Loucy (cell line): Measurements from ENCODE around the gene SGMS2.

Source experiments
- H2AFZ ChIP-seq: fragments of 200-600 bp; sonication (generic); 2 replicates; pipeline ENCODE4 v1.6.0; 2016; ENCODE audit warnings: antibody characterized with exemption, mild to moderate bottlenecking, low read length, moderate library complexity
- H3F3A ChIP-seq: fragments of 200-600 bp; 2 replicates; pipeline ENCODE4 v1.6.0; 2016; ENCODE audit warnings: antibody characterized with exemption, low read depth, mild to moderate bottlenecking
- H3K27me3 ChIP-seq: fragments of 200-600 bp; sonication (generic); 2 replicates; pipeline ENCODE4 v1.6.1; 2014; ENCODE audit warnings: low read length, mild to moderate bottlenecking; ENCODE audit not compliant: insufficient read depth, poor library complexity, severe bottlenecking
- H3K36me3 ChIP-seq: fragments of 200-600 bp; sonication (generic); 2 replicates; pipeline ENCODE4 v1.6.1; 2016; ENCODE audit warnings: low read length; ENCODE audit not compliant: insufficient read depth
- H3K4me1 ChIP-seq: fragments of 200-600 bp; sonication (generic); 2 replicates; pipeline ENCODE4 v1.5.1; 2014; ENCODE audit warnings: low read length, mild to moderate bottlenecking; ENCODE audit not compliant: insufficient read depth, poor library complexity, severe bottlenecking
- H3K4me2 ChIP-seq: fragments of 200-600 bp; sonication (generic); 2 replicates; pipeline ENCODE4 v1.6.0; 2014; ENCODE audit warnings: antibody characterized with exemption, low read length, low read depth, mild to moderate bottlenecking; ENCODE audit not compliant: poor library complexity, severe bottlenecking
- H3K4me3 ChIP-seq: fragments of 200-600 bp; sonication (generic); 2 replicates; pipeline ENCODE4 v1.5.1; 2014; ENCODE audit warnings: low read length, mild to moderate bottlenecking, mixed read lengths; ENCODE audit not compliant: poor library complexity, severe bottlenecking
- H3K79me2 ChIP-seq: fragments of 200-600 bp; sonication (generic); 2 replicates; pipeline ENCODE4 v1.6.1; 2014; ENCODE audit warnings: low read length; ENCODE audit not compliant: insufficient read depth
- H3K9ac ChIP-seq: fragments of 200-600 bp; sonication (generic); 2 replicates; pipeline ENCODE4 v1.6.0; 2014; ENCODE audit warnings: mild to moderate bottlenecking, low read depth, low read length, moderate library complexity; ENCODE audit not compliant: poor library complexity, severe bottlenecking
- H3K9me2 ChIP-seq: fragments of 200-600 bp; sonication (generic); replicated peaks from 2 replicates; pipeline ENCODE4 v1.6.1; 2016; ENCODE audit warnings: low read depth, low read length, mixed read lengths
- H3K9me3 ChIP-seq: fragments of 200-600 bp; sonication (generic); 2 replicates; pipeline ENCODE4 v1.6.1; 2014; ENCODE audit warnings: mild to moderate bottlenecking, antibody characterized with exemption, low read length, low read depth; ENCODE audit not compliant: insufficient read depth
- H4K20me1 ChIP-seq: fragments of 200-600 bp; sonication (generic); 2 replicates; pipeline ENCODE4 v1.6.0; 2014; ENCODE audit warnings: antibody characterized with exemption, low read length, mild to moderate bottlenecking; ENCODE audit not compliant: insufficient read depth, poor library complexity, severe bottlenecking
- EZH2phosphoT487 ChIP-seq: fragments of 200-600 bp; IDR thresholded peaks from 2 replicates; pipeline ENCODE4 v1.6.1; 2018; ENCODE audit warnings: antibody characterized with exemption, mild to moderate bottlenecking, moderate library complexity, borderline replicate concordance
- TF ChIP-seq, protein P1 (sequence below): fragments of 200-600 bp; sonication (generic); conservative IDR thresholded peaks from 2 replicates; pipeline ENCODE4 v1.5.1; 2014; ENCODE audit warnings: mild to moderate bottlenecking, antibody characterized with exemption, low read length

The SGMS2 gene

DNA sequence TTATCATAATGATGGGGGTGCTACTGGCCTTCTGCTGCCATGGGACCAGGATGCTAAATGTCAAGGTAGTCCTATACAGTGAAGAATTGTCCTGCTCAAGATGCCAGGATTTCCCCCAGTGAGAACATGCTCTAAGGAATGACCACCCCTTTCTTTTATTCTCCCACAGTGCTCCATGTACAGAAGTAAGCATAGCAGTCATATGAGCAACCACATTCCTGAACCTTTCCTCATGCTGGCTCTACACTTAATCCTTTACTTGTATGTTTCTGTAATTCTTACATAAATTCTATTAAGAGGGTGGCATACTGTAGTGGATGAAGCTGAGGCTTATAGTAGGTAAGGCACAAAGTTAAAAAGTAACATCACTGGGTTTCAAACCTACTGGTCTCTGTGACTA is 126.8 kb downstream of the SGMS2 start:
- H3K27me3 ChIP-seq = no peaks in the 10 kb centered on the region
- no peaks in the 10 kb centered on the region for H3K9me3 ChIP-seq
- H3K9me2 ChIP-seq = no peaks in the 10 kb centered on the region
- H3K36me3 ChIP-seq = no peaks in the 10 kb centered on the region
- H3K4me2 ChIP-seq = no peak overlapping the region
- H3K4me3 ChIP-seq = no peak overlapping the region
- H2AFZ ChIP-seq = no peak overlapping the region
- no peaks in the 10 kb centered on the region for H4K20me1 ChIP-seq
- no peaks in the 10 kb centered on the region for H3K4me1 ChIP-seq
- no peak overlapping the region for H3K9ac ChIP-seq
- TF ChIP-seq, protein P1, sequence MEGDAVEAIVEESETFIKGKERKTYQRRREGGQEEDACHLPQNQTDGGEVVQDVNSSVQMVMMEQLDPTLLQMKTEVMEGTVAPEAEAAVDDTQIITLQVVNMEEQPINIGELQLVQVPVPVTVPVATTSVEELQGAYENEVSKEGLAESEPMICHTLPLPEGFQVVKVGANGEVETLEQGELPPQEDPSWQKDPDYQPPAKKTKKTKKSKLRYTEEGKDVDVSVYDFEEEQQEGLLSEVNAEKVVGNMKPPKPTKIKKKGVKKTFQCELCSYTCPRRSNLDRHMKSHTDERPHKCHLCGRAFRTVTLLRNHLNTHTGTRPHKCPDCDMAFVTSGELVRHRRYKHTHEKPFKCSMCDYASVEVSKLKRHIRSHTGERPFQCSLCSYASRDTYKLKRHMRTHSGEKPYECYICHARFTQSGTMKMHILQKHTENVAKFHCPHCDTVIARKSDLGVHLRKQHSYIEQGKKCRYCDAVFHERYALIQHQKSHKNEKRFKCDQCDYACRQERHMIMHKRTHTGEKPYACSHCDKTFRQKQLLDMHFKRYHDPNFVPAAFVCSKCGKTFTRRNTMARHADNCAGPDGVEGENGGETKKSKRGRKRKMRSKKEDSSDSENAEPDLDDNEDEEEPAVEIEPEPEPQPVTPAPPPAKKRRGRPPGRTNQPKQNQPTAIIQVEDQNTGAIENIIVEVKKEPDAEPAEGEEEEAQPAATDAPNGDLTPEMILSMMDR = no peak
- TF ChIP-seq EZH2phosphoT487 = no peak
- H3K79me2 ChIP-seq = no peaks in the 10 kb centered on the region
- no peaks in the 10 kb centered on the region for H3F3A ChIP-seq

DNA sequence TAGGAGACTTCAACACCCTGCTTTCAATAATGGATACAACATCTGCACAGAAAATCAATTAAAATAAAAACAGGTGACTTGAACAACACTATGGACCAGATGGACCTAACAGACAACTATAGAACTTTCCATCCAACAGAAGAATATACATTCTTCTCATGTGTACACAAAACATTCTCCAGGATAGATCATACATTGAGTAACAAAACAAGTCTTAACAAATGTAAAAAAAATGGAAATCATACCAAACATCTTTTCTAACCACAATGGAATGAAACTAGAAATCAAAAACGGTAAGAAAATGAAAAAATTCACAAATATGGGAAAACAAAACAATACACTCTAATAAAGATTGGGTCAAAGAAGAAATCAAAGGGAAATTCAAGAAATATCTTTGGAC is 131.3 kb downstream of the SGMS2 start:
- Histone ChIP-seq H4K20me1 (no peaks in the 10 kb centered on the region), H2AFZ (no peak overlapping the region), H3K9me2 (no peaks in the 10 kb centered on the region), H3K4me3 (no peak overlapping the region), H3F3A (no peaks in the 10 kb centered on the region), H3K9ac (no peak overlapping the region), H3K27me3 (no peaks in the 10 kb centered on the region), H3K36me3 (no peaks in the 10 kb centered on the region), H3K4me2 (no peak overlapping the region), H3K79me2 (no peaks in the 10 kb centered on the region), H3K9me3 (no peaks in the 10 kb centered on the region), H3K4me1 (no peaks in the 10 kb centered on the region)
- TF ChIP-seq, protein P1 = no peak
- no peak for TF ChIP-seq EZH2phosphoT487
